Osteoblast (primary cell): ENCODE data around the gene NARS2. TPM values are rescaled to one million over a fixed set of nuclear protein-coding genes. Genes with fewer than 3 reads are reported as not detected.

Experiments
- DNase-seq: peaks from one replicate; pipeline ENCODE4 v3.0.0; 2011; ENCODE audit warnings: low spot score, mixed read lengths; ENCODE audit not compliant: insufficient read length; ENCODE audit errors: missing footprints
- H2AFZ ChIP-seq: 2 replicates; pipeline ENCODE4 v1.6.0; 2011; ENCODE audit warnings: mild to moderate bottlenecking, low read length
- H3K27ac ChIP-seq: 2 replicates; pipeline ENCODE4 v1.5.1; 2011; ENCODE audit warnings: mild to moderate bottlenecking, low read depth, low read length, moderate library complexity
- H3K27me3 ChIP-seq: 2 replicates; pipeline ENCODE4 v1.6.0; 2012; ENCODE audit warnings: mild to moderate bottlenecking, control low read depth, inconsistent platforms, low read length, moderate library complexity; ENCODE audit not compliant: insufficient read depth
- H3K36me3 ChIP-seq: 2 replicates; pipeline ENCODE4 v1.5.1; 2011; ENCODE audit warnings: mild to moderate bottlenecking, low read length, control low read depth, moderate library complexity; ENCODE audit not compliant: insufficient read depth
- H3K4me1 ChIP-seq: 2 replicates; pipeline ENCODE4 v1.5.1; 2011; ENCODE audit warnings: mild to moderate bottlenecking, low read length, control low read depth, moderate library complexity; ENCODE audit not compliant: insufficient read depth
- H3K4me2 ChIP-seq: 2 replicates; pipeline ENCODE4 v1.6.0; 2011; ENCODE audit warnings: mild to moderate bottlenecking, low read length; ENCODE audit not compliant: insufficient read depth
- H3K4me3 ChIP-seq: fragments of 200-600 bp; sonication (generic); 3 replicates; pipeline ENCODE4 v1.5.1; 2012; ENCODE audit warnings: mild to moderate bottlenecking, low read length, inconsistent platforms; ENCODE audit not compliant: insufficient read depth
- H3K79me2 ChIP-seq: 2 replicates; pipeline ENCODE4 v1.6.0; 2012; ENCODE audit warnings: mild to moderate bottlenecking, low read length, control low read depth, inconsistent platforms; ENCODE audit not compliant: insufficient read depth
- H3K9me3 ChIP-seq: 2 replicates; pipeline ENCODE4 v1.5.1; 2011; ENCODE audit warnings: low read depth, low read length, control low read depth
- H4K20me1 ChIP-seq: 2 replicates; pipeline ENCODE4 v1.6.0; 2012; ENCODE audit warnings: mild to moderate bottlenecking, low read length, control low read depth; ENCODE audit not compliant: insufficient read depth
- total RNA-seq: library from RNA; depleted of rRNA; stranded (reverse); fragments of >200 nt; gene quantifications from 2 replicates; pipeline ENCODE4 v1.2.3, GENCODE V29; 2012
- TF ChIP-seq, protein P1 (sequence below): IDR thresholded peaks from 2 replicates; pipeline ENCODE4 v1.5.1; 2011; ENCODE audit warnings: mild to moderate bottlenecking, low read depth, low read length, moderate library complexity; ENCODE audit errors: extremely low read depth

NARS2 gene
- total RNA-seq, 1 donor = 19.5 TPM

DNA sequence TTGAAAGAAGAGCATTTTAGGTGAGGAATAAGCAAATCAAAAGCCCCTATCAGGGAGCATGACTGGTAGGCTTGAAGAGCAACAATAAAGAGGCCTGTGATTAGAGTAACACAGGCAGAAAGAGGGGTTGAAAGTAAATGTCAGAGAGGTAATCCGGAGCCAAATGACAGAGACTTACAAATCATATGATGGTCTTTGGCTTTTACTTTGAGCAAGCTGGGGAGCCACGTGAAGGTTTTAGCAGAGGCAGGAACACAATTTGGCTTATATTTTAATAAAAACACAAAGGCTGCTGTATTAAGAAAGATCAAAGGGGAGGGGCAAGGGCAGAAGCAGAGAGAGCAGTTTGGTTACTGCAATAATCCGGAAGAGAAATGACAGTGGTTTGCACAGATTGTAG is 12.8 kb upstream of the NARS2 start:
- TF ChIP-seq, protein P1, sequence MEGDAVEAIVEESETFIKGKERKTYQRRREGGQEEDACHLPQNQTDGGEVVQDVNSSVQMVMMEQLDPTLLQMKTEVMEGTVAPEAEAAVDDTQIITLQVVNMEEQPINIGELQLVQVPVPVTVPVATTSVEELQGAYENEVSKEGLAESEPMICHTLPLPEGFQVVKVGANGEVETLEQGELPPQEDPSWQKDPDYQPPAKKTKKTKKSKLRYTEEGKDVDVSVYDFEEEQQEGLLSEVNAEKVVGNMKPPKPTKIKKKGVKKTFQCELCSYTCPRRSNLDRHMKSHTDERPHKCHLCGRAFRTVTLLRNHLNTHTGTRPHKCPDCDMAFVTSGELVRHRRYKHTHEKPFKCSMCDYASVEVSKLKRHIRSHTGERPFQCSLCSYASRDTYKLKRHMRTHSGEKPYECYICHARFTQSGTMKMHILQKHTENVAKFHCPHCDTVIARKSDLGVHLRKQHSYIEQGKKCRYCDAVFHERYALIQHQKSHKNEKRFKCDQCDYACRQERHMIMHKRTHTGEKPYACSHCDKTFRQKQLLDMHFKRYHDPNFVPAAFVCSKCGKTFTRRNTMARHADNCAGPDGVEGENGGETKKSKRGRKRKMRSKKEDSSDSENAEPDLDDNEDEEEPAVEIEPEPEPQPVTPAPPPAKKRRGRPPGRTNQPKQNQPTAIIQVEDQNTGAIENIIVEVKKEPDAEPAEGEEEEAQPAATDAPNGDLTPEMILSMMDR = no peak
- no peaks in the 10 kb centered on the region for H3K4me1 ChIP-seq
- H4K20me1 ChIP-seq = no peaks in the 10 kb centered on the region

DNA sequence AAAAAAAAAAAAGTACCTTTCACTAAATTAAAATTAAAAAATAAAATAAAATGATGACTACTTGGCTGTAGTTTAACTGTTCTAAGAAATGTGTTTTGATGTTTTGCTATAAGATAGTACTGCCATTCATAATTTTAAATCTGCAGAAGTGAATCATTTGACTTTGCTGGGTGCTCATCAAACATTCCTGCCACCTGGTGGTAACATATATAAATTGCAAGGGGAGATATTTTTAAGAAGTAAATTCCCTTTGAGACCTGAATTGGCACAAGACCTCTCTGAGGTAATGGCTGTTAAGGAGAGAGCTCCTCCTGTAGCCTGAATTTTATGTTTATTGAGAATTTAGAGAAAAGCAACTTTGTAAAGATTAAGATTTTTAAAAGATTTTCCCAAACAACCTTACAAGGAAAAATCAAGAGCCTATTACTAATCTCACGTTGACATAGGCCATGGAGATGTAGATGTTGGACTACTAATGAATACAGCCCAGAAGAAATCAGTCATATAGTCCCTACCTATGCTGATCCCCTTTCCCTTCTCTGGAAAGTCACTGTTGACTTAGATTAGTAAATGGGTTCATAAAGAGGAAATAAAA is 11.9 kb upstream of the NARS2 start:
- H3K4me2 ChIP-seq = no peak overlapping the region
- TF ChIP-seq, protein P1 = peak; percentile 45
- H3K9me3 ChIP-seq = peaks cover 8% of the 10 kb centered on the region
- H3K36me3 ChIP-seq = no peaks in the 10 kb centered on the region
- H2AFZ ChIP-seq = no peak overlapping the region
- H3K79me2 ChIP-seq = no peaks in the 10 kb centered on the region
- peak; percentile 38 for DNase-seq
- no peak overlapping the region for H3K27ac ChIP-seq
- peaks cover 16% of the 10 kb centered on the region for H3K27me3 ChIP-seq
- H3K4me1 ChIP-seq = no peaks in the 10 kb centered on the region
- no peak overlapping the region for H3K4me3 ChIP-seq
- no peaks in the 10 kb centered on the region for H4K20me1 ChIP-seq

More for the DNA sequence above, 12.8 kb upstream of the NARS2 start:
- Histone ChIP-seq H3K79me2 (no peaks in the 10 kb centered on the region), H3K9me3 (peaks cover 6% of the 10 kb centered on the region), H3K27me3 (peaks cover 16% of the 10 kb centered on the region), H3K36me3 (no peaks in the 10 kb centered on the region), H3K4me3 (no peak overlapping the region), H3K27ac (no peak overlapping the region), H3K4me2 (no peak overlapping the region), H2AFZ (no peak overlapping the region)
- no peak for DNase-seq

DNA sequence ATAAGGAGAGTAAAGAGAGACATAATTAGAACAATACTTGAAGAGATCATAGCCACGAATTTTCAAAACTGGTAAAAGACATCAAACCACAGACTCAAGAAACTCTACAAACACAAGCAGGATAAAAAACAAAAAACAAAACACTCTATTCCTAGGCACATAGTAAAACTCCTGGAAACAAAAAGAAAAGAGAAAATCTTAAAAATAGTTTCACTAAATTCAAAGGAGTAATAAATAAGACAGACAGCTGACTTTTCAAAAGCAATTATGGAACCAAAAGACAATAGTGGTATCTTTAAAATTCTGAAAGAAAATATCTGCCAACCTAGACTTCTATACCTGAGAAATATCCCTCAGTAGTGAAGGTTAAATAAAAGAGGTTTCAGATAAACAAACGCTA is 9.2 kb upstream of the NARS2 start:
- no peaks in the 10 kb centered on the region for H3K79me2 ChIP-seq
- H4K20me1 ChIP-seq = no peaks in the 10 kb centered on the region
- peaks cover 8% of the 10 kb centered on the region for H3K27me3 ChIP-seq
- TF ChIP-seq, protein P1 = no peak
- DNase-seq = no peak
- no peaks in the 10 kb centered on the region for H3K36me3 ChIP-seq
- no peaks in the 10 kb centered on the region for H3K4me1 ChIP-seq
- no peak overlapping the region for H3K27ac ChIP-seq
- peaks cover 8% of the 10 kb centered on the region for H3K9me3 ChIP-seq
- H3K4me3 ChIP-seq = no peak overlapping the region
- no peak overlapping the region for H2AFZ ChIP-seq
- no peak overlapping the region for H3K4me2 ChIP-seq

DNA sequence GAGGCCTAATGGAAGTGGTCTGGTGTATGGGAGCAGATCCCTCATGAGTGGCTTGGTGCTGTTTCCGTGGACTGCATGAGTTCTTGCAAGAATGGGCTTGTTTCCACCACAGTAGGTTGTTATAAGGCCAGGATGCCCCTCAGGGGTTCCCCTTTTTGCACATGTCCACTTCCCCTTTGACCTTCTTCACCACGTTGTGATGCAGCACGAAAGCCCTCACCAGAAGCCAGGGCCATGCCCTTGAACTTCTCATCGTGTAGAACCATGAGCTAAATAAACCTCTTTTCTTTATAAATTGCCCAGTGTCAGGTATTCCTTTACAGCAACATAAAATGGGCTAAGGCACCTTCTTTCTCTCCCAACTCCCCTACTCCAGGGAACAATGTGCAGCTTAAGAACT is 2.8 kb upstream of the NARS2 start:
- peaks cover 17% of the 10 kb centered on the region for H3K79me2 ChIP-seq
- H3K36me3 ChIP-seq = no peaks in the 10 kb centered on the region
- no peaks in the 10 kb centered on the region for H3K27me3 ChIP-seq
- TF ChIP-seq, protein P1 = no peak
- H2AFZ ChIP-seq = no peak overlapping the region
- H3K4me1 ChIP-seq = no peaks in the 10 kb centered on the region
- peaks cover 3% of the 10 kb centered on the region for H3K9me3 ChIP-seq
- DNase-seq = no peak
- H3K27ac ChIP-seq = no peak overlapping the region
- H3K4me2 ChIP-seq = no peak overlapping the region
- no peaks in the 10 kb centered on the region for H4K20me1 ChIP-seq
- no peak overlapping the region for H3K4me3 ChIP-seq
